GM12878 (cell line): Measurements from ENCODE around the gene ANXA11. TPM values are rescaled to one million over a fixed set of nuclear protein-coding genes. Genes with fewer than 3 reads are reported as not detected.
A peak's percentile ranks its signal among the peaks of the same experiment; 100 is the strongest.

Experiments used
- ATF7 ChIP-seq: fragments of 450-650 bp; IDR thresholded peaks from 2 replicates; pipeline ENCODE4 v1.6.1; 2016; ENCODE audit warnings: low read depth, mild to moderate bottlenecking
- BCL11A ChIP-seq: IDR thresholded peaks from 2 replicates; pipeline ENCODE4 v1.6.1; 2011; ENCODE audit warnings: low read depth, low read length
- BRCA1 ChIP-seq: IDR thresholded peaks from 2 replicates; pipeline ENCODE4 v1.6.1; 2011; ENCODE audit warnings: low read depth, low read length, improper control_type of control experiment
- CREM ChIP-seq: IDR thresholded peaks from 2 replicates; pipeline ENCODE4 v1.6.1; 2014; ENCODE audit warnings: antibody characterized with exemption, low read depth
- DPF2 ChIP-seq: fragments of 450-650 bp; IDR thresholded peaks from 2 replicates; pipeline ENCODE4 v1.6.1; 2017; ENCODE audit warnings: mild to moderate bottlenecking
- EED ChIP-seq: sonication (generic); IDR thresholded peaks from 2 replicates; pipeline ENCODE4 v1.6.1; 2016; ENCODE audit warnings: antibody characterized with exemption, low read depth
- FOXK2 ChIP-seq: fragments of 450-650 bp; IDR thresholded peaks from 2 replicates; pipeline ENCODE4 v1.6.1; 2017; ENCODE audit warnings: mild to moderate bottlenecking, moderate library complexity
- HCFC1 ChIP-seq: fragments of 150-350 bp; IDR thresholded peaks from 2 replicates; pipeline ENCODE4 v1.6.1; 2014; ENCODE audit warnings: low read length
- KAT2A ChIP-seq: conservative IDR thresholded peaks from 2 replicates; pipeline ENCODE4 v1.6.1; 2011; ENCODE audit warnings: low read depth, low read length; ENCODE audit not compliant: control insufficient read depth
- MEF2A ChIP-seq: IDR thresholded peaks from 2 replicates; pipeline ENCODE4 v1.6.1; 2011; ENCODE audit warnings: low read depth, mild to moderate bottlenecking, low read length, moderate library complexity; ENCODE audit not compliant: insufficient read depth
- NFIC ChIP-seq: IDR thresholded peaks from 2 replicates; pipeline ENCODE4 v1.6.1; 2012; ENCODE audit warnings: low read depth, mild to moderate bottlenecking, inconsistent platforms, low read length, moderate library complexity
- PML ChIP-seq: IDR thresholded peaks from 2 replicates; pipeline ENCODE4 v1.6.1; 2012; ENCODE audit warnings: low read length, inconsistent platforms
- RCOR1 ChIP-seq: conservative IDR thresholded peaks from 2 replicates; pipeline ENCODE4 v1.6.1; 2012; ENCODE audit warnings: low read depth, low read length, improper control_type of control experiment
- RFX5 ChIP-seq: IDR thresholded peaks from 2 replicates; pipeline ENCODE4 v1.6.1; 2011; ENCODE audit warnings: low read depth, low read length, improper control_type of control experiment
- SMC3 ChIP-seq: IDR thresholded peaks from 2 replicates; pipeline ENCODE4 v1.6.1; 2011; ENCODE audit warnings: low read length, improper control_type of control experiment, borderline replicate concordance
- SP1 ChIP-seq: IDR thresholded peaks from one replicate; pipeline ENCODE4 v1.6.1; 2011; ENCODE audit warnings: low read depth, low read length
- STAT3 ChIP-seq: IDR thresholded peaks from 2 replicates; pipeline ENCODE4 v1.6.1; 2011; ENCODE audit warnings: low read depth, low read length, improper control_type of control experiment
- TAF1 ChIP-seq: IDR thresholded peaks from 2 replicates; pipeline ENCODE4 v1.6.1; 2011; ENCODE audit warnings: mild to moderate bottlenecking, low read depth, low read length, borderline replicate concordance
- YY1 ChIP-seq: IDR thresholded peaks from 2 replicates; pipeline ENCODE4 v1.6.1; 2011; ENCODE audit warnings: low read depth, mild to moderate bottlenecking, low read length
- polyA plus RNA-seq, 11 experiments: library from polyadenylated mRNA; depleted of rRNA in 4 of 11; unstranded in 6 of 11; stranded (reverse) in 5 of 11; fragments of >200 nt; fragmentation: Nextera tagmentation in 4 of 11; fragmentation: Illumina TruSeq in 1 of 11; extraction: Ambion mirVana in 4 of 11; extraction: Trizol in 1 of 11; gene quantifications; 1 replicate in 1 of 11; 2 replicates in 10 of 11; pipeline versions ENCODE4 v1.2.1 to v1.2.3, GENCODE V29; 2011 to 2016; ENCODE audit warnings: inconsistent platforms in 2 of 11, missing spikeins in 2 of 11, low read depth in 1 of 11
- total RNA-seq, 4 experiments: library from RNA; depleted of rRNA in 3 of 4; stranded (reverse); fragments of >200 nt in 3 of 4; fragmentation: Illumina TruSeq in 1 of 4; extraction: Trizol in 1 of 4; gene quantifications; 2 replicates each; pipeline versions ENCODE4 v1.2.1 to v1.2.3, GENCODE V29; 2013 to 2021
- TF ChIP-seq, protein P1 (sequence below): fragments of 150-350 bp; IDR thresholded peaks from 2 replicates; pipeline ENCODE4 v1.6.1; 2016; ENCODE audit warnings: low read depth, low read length
- TF ChIP-seq, protein P2 (sequence below): fragments of 150-350 bp; IDR thresholded peaks from 2 replicates; pipeline ENCODE4 v1.6.1; 2014; ENCODE audit warnings: mild to moderate bottlenecking, low read depth, low read length
- TF ChIP-seq, protein P3 (sequence below): IDR thresholded peaks from 2 replicates; pipeline ENCODE4 v1.6.1; 2012; ENCODE audit warnings: low read depth, low read length, improper control_type of control experiment
- TF ChIP-seq, protein P4 (sequence below): fragments of 450-650 bp; formaldehyde crosslinking; IDR thresholded peaks from 2 replicates; pipeline ENCODE4 v1.4.0; 2020; ENCODE audit warnings: mild to moderate bottlenecking, moderate library complexity

ANXA11 gene
- total and polyA plus RNA-seq, 10 of the 15 experiments (the other 5 are each of a cell fraction or from before 2014, with no cell fraction given) = 25.0 to 129 (median 72.2) TPM

DNA sequence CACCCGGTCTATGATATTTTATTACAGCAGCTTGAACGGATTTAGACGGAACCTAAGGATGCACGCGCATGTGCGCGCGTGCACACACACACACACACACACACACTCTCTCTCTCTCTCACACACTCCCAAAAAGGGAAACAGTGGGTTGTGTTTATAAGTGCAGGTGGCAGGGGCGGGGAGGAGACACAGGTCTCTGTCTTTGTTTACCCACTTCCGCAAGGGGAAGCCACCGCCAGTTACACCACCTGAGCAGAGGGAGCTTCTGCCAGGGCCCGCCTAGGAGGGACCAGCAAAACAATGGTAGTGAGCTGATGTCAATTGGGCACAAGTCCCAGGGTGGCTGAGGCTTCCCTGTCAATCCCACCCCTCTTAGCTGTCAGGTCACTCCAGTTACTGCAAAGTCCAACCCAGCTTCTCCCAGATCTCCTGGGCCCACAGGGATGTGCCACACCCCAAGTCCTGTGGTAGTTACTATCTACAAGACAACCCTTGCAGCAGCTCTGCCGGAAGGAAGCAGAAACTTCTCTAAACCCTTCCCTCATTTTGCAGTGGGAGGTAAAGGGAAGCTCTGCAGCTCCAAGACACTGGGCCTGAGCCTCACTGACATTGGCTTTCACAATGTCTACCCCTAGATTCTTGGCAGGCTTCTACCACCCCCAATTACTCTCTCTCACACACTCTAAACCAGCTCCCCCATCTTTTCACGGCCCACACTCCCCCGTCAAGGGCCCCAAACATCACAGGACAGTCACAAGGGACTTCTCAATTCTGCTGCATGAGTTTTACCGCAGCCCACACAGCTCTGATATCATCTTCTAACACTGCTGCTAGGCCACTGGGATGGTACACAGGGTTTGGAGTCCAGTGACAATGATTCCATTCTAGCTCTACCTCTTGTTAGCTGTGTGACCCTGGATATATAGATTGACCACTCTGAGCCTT, 17.6 kb downstream of the ANXA11 start (continued):
- TF ChIP-seq HCFC1 = no peak
- 0 out of 2 replicates have a peak, but pooled peaks have one; percentile 46 for TF ChIP-seq PML
- no peak for TF ChIP-seq TAF1
- no peak for TF ChIP-seq EED
- TF ChIP-seq STAT3 = no peak
- TF ChIP-seq, protein P1, sequence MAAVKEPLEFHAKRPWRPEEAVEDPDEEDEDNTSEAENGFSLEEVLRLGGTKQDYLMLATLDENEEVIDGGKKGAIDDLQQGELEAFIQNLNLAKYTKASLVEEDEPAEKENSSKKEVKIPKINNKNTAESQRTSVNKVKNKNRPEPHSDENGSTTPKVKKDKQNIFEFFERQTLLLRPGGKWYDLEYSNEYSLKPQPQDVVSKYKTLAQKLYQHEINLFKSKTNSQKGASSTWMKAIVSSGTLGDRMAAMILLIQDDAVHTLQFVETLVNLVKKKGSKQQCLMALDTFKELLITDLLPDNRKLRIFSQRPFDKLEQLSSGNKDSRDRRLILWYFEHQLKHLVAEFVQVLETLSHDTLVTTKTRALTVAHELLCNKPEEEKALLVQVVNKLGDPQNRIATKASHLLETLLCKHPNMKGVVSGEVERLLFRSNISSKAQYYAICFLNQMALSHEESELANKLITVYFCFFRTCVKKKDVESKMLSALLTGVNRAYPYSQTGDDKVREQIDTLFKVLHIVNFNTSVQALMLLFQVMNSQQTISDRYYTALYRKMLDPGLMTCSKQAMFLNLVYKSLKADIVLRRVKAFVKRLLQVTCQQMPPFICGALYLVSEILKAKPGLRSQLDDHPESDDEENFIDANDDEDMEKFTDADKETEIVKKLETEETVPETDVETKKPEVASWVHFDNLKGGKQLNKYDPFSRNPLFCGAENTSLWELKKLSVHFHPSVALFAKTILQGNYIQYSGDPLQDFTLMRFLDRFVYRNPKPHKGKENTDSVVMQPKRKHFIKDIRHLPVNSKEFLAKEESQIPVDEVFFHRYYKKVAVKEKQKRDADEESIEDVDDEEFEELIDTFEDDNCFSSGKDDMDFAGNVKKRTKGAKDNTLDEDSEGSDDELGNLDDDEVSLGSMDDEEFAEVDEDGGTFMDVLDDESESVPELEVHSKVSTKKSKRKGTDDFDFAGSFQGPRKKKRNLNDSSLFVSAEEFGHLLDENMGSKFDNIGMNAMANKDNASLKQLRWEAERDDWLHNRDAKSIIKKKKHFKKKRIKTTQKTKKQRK = no peak
- TF ChIP-seq BCL11A = peak; percentile 62; the same call in 1 of the 2 replicates
- TF ChIP-seq YY1 = peak; percentile 43; the same call in 1 of the 2 replicates
- peak; percentile 62; the same call in 1 of the 2 replicates for TF ChIP-seq DPF2
- no peak for TF ChIP-seq KAT2A
- 0 out of 2 replicates have a peak, but pooled peaks have one; percentile 12 for TF ChIP-seq SMC3
- TF ChIP-seq MEF2A = 0 out of 2 replicates have a peak, but pooled peaks have one; percentile 28
- peak; percentile 39 for TF ChIP-seq SP1
- peak; percentile 53; the same call in 1 of the 2 replicates for TF ChIP-seq CREM
- peak; percentile 92 for TF ChIP-seq ATF7
- TF ChIP-seq, protein P2, sequence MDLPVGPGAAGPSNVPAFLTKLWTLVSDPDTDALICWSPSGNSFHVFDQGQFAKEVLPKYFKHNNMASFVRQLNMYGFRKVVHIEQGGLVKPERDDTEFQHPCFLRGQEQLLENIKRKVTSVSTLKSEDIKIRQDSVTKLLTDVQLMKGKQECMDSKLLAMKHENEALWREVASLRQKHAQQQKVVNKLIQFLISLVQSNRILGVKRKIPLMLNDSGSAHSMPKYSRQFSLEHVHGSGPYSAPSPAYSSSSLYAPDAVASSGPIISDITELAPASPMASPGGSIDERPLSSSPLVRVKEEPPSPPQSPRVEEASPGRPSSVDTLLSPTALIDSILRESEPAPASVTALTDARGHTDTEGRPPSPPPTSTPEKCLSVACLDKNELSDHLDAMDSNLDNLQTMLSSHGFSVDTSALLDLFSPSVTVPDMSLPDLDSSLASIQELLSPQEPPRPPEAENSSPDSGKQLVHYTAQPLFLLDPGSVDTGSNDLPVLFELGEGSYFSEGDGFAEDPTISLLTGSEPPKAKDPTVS = no peak
- TF ChIP-seq BRCA1 = no peak
- TF ChIP-seq RFX5 = no peak
- TF ChIP-seq NFIC = no peak
- TF ChIP-seq, protein P3, sequence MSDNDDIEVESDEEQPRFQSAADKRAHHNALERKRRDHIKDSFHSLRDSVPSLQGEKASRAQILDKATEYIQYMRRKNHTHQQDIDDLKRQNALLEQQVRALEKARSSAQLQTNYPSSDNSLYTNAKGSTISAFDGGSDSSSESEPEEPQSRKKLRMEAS = no peak; the same call in 1 of the 2 replicates
- TF ChIP-seq, protein P4, sequence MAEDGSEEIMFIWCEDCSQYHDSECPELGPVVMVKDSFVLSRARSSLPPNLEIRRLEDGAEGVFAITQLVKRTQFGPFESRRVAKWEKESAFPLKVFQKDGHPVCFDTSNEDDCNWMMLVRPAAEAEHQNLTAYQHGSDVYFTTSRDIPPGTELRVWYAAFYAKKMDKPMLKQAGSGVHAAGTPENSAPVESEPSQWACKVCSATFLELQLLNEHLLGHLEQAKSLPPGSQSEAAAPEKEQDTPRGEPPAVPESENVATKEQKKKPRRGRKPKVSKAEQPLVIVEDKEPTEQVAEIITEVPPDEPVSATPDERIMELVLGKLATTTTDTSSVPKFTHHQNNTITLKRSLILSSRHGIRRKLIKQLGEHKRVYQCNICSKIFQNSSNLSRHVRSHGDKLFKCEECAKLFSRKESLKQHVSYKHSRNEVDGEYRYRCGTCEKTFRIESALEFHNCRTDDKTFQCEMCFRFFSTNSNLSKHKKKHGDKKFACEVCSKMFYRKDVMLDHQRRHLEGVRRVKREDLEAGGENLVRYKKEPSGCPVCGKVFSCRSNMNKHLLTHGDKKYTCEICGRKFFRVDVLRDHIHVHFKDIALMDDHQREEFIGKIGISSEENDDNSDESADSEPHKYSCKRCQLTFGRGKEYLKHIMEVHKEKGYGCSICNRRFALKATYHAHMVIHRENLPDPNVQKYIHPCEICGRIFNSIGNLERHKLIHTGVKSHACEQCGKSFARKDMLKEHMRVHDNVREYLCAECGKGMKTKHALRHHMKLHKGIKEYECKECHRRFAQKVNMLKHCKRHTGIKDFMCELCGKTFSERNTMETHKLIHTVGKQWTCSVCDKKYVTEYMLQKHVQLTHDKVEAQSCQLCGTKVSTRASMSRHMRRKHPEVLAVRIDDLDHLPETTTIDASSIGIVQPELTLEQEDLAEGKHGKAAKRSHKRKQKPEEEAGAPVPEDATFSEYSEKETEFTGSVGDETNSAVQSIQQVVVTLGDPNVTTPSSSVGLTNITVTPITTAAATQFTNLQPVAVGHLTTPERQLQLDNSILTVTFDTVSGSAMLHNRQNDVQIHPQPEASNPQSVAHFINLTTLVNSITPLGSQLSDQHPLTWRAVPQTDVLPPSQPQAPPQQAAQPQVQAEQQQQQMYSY (CRISPR knock-in tag) = no peak
- peak; percentile 84 for TF ChIP-seq FOXK2
- 0 out of 2 replicates have a peak, but pooled peaks have one; percentile 39 for TF ChIP-seq RCOR1
